Suppressor macrophage treated with lipopolysaccharide for 1 hour (primary cell): ENCODE data around the gene CR1L.
"Not testable (repeated sequence)": the region's sequence is repeated elsewhere in the genome, so short reads cannot be mapped to it uniquely, and the experiment has no call there.

Experiments
- DNase-seq, 3 donors: peaks; one replicate each; pipeline ENCODE4 v3.0.0-alpha.2; 2020 to 2022

Gene CR1L

GRCh38 chr1:207690551-207690950 lies 45.6 kb downstream of the CR1L start:
- DNase-seq: not testable (repeated sequence)

GRCh38 chr1:207691010-207691409 lies 46.1 kb downstream of the CR1L start:
- no peak for DNase-seq

- DNase-seq: peak; percentile 64 to 83 (median 82)
These were observed 46.9 kb downstream of the CR1L start for GRCh38 chr1:207691841-207692240.

GRCh38 chr1:207692291-207692690 lies 47.4 kb downstream of the CR1L start:
- not testable (repeated sequence) for DNase-seq

GRCh38 chr1:207695891-207696290 lies 51.0 kb downstream of the CR1L start:
- DNase-seq: no peak

GRCh38 chr1:207698822-207699483 lies 54.0 kb downstream of the CR1L start:
- peak; percentile 71 to 74 (median 71) for DNase-seq

GRCh38 chr1:207702317-207702716 lies 57.4 kb downstream of the CR1L start:
- DNase-seq: no peak

GRCh38 chr1:207703712-207704111 lies 58.8 kb downstream of the CR1L start:
- no peak for DNase-seq

- not testable (repeated sequence) for DNase-seq
These were observed 63.1 kb downstream of the CR1L start for GRCh38 chr1:207708004-207708403.

- DNase-seq: peak in 1 of 3 donors; percentile 19
These were observed 66.4 kb downstream of the CR1L start for GRCh38 chr1:207711285-207711684.

- peak in 1 of 3 donors; percentile 13 for DNase-seq
These were observed 67.8 kb downstream of the CR1L start for GRCh38 chr1:207712701-207713100.

GRCh38 chr1:207713529-207713928 lies 68.6 kb downstream of the CR1L start:
- peak in 1 of 3 donors; percentile 17 for DNase-seq

GRCh38 chr1:207719234-207719633 lies 74.3 kb downstream of the CR1L start:
- DNase-seq: peak in 1 of 3 donors; percentile 9

- DNase-seq: peak in 1 of 3 donors; percentile 20
These were observed 83.4 kb downstream of the CR1L start for GRCh38 chr1:207728200-207728858.

GRCh38 chr1:207737503-207738157 lies 92.7 kb downstream of the CR1L start:
- DNase-seq: not testable (repeated sequence)

GRCh38 chr1:207738158-207738659 lies 93.3 kb downstream of the CR1L start:
- DNase-seq: not testable (repeated sequence)

GRCh38 chr1:207740207-207740606 lies 95.3 kb downstream of the CR1L start:
- no peak for DNase-seq

GRCh38 chr1:207742850-207743555 lies 98.1 kb downstream of the CR1L start:
- peak; percentile 52 to 69 (median 66) for DNase-seq

- no peak for DNase-seq
These were observed 99.1 kb downstream of the CR1L start for GRCh38 chr1:207744000-207744534.

GRCh38 chr1:207745285-207745684 lies 100.4 kb downstream of the CR1L start:
- no peak for DNase-seq

- DNase-seq: no peak
These were observed 101.2 kb downstream of the CR1L start for GRCh38 chr1:207745839-207746767.
